ENCODE data around the gene NAT8.
A peak's percentile ranks its signal among the peaks of the same experiment; 100 is the strongest.
"Not testable (repeated sequence)": the region's sequence is repeated elsewhere in the genome, so short reads cannot be mapped to it uniquely, and the experiment has no call there.

NAT8 gene

DNA sequence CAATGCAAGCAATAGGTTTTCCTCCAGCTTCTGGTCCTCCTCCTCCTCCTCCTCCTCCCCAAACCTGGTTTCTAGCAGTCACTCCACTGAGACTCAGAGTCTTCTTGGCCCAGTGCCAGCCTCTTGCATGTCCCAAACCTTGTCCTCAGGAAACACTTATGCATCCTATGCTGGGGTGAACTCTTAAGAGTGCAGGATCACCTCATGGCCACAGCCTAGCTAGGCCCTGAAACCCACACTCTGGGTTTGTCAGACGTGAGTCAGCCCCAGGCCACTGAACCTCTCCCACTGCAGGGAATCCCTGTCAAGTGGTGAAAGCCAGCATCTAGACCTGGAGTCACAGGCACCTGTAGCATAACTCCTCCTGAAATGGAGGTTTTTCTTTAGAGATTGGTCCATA lies 42.1 kb upstream of the NAT8 start:
- not testable (repeated sequence) for DNase-seq; H3K36me3 ChIP-seq (replicated peaks; ENCODE audit: insufficient read depth, low read length); H3K4me1 ChIP-seq (ENCODE audit: low read length); H3K4me3 ChIP-seq (ENCODE audit: low read length); H4K20me1 ChIP-seq (ENCODE audit: insufficient read depth, low read length); H3K27ac ChIP-seq (ENCODE audit: low read length); H3K9me3 ChIP-seq (replicated peaks; ENCODE audit: insufficient read depth, low read length); H2AFZ ChIP-seq (ENCODE audit: low read length); H3K79me2 ChIP-seq (ENCODE audit: low read length); H3F3A ChIP-seq (ENCODE audit: insufficient read depth, low read length); H3K4me2 ChIP-seq (ENCODE audit: low read depth, low read length); H3K27me3 ChIP-seq (replicated peaks; ENCODE audit: insufficient read depth, low read length); H3K9ac ChIP-seq (ENCODE audit: low read length); H3K9me2 ChIP-seq (replicated peaks; ENCODE audit: insufficient read depth, low read length)

GRCh38 chr2:73679951-73680571 lies 37.8 kb upstream of the NAT8 start:
- not testable (repeated sequence) for H3K4me2 ChIP-seq (ENCODE audit: low read depth, low read length); H3F3A ChIP-seq (ENCODE audit: insufficient read depth, low read length); H3K9me2 ChIP-seq (replicated peaks; ENCODE audit: insufficient read depth, low read length); H3K9ac ChIP-seq (ENCODE audit: low read length); H4K20me1 ChIP-seq (ENCODE audit: insufficient read depth, low read length); H3K79me2 ChIP-seq (ENCODE audit: low read length); H3K36me3 ChIP-seq (replicated peaks; ENCODE audit: insufficient read depth, low read length); H3K4me3 ChIP-seq (ENCODE audit: low read length); H3K9me3 ChIP-seq (replicated peaks; ENCODE audit: insufficient read depth, low read length); H3K4me1 ChIP-seq (ENCODE audit: low read length); H3K27me3 ChIP-seq (replicated peaks; ENCODE audit: insufficient read depth, low read length); H3K27ac ChIP-seq (ENCODE audit: low read length); H2AFZ ChIP-seq (ENCODE audit: low read length)
- peak; percentile 35 for DNase-seq
- peak; percentile 52 for TF ChIP-seq CTCF (IDR thresholded peaks at IDR 0.05; ENCODE audit: low read length)

DNA sequence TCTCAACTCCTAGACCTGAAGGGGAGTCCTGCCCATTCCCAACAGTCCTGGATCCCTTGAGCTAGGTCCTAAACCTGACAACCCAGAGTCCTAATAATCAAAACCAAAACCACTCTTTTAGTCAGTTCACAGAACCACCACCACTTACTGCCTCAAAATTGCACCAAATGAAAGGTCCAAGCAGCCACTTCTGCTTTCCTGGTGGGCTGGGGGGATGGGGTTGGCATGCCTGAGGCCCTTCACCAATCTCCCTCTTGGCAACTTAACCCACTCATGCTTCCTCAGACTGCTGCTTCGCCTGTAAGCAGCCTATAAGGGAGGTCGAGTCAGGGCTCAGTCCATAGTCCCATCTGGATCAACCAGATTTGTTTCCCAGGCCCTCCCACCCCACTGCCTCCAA lies 37.0 kb upstream of the NAT8 start:
- H3K9me2 ChIP-seq (replicated peaks; ENCODE audit: insufficient read depth, low read length); H3K4me1 ChIP-seq (ENCODE audit: low read length); H3K4me2 ChIP-seq (ENCODE audit: low read depth, low read length); H3F3A ChIP-seq (ENCODE audit: insufficient read depth, low read length); H2AFZ ChIP-seq (ENCODE audit: low read length); H3K27me3 ChIP-seq (replicated peaks; ENCODE audit: insufficient read depth, low read length); DNase-seq; H3K36me3 ChIP-seq (replicated peaks; ENCODE audit: insufficient read depth, low read length); H3K79me2 ChIP-seq (ENCODE audit: low read length); H3K27ac ChIP-seq (ENCODE audit: low read length); H4K20me1 ChIP-seq (ENCODE audit: insufficient read depth, low read length); H3K9me3 ChIP-seq (replicated peaks; ENCODE audit: insufficient read depth, low read length); H3K4me3 ChIP-seq (ENCODE audit: low read length); H3K9ac ChIP-seq (ENCODE audit: low read length): not testable (repeated sequence)

GRCh38 chr2:73678008-73678407 lies 35.8 kb upstream of the NAT8 start:
- not testable (repeated sequence) for H3K4me2 ChIP-seq (ENCODE audit: low read depth, low read length); DNase-seq; H3K4me1 ChIP-seq (ENCODE audit: low read length); H3K4me3 ChIP-seq (ENCODE audit: low read length); H2AFZ ChIP-seq (ENCODE audit: low read length); H3K9me3 ChIP-seq (replicated peaks; ENCODE audit: insufficient read depth, low read length); H3K27me3 ChIP-seq (replicated peaks; ENCODE audit: insufficient read depth, low read length); H4K20me1 ChIP-seq (ENCODE audit: insufficient read depth, low read length); H3K79me2 ChIP-seq (ENCODE audit: low read length); H3K27ac ChIP-seq (ENCODE audit: low read length); H3K9me2 ChIP-seq (replicated peaks; ENCODE audit: insufficient read depth, low read length); H3K9ac ChIP-seq (ENCODE audit: low read length); H3K36me3 ChIP-seq (replicated peaks; ENCODE audit: insufficient read depth, low read length); H3F3A ChIP-seq (ENCODE audit: insufficient read depth, low read length)

- H3K4me2 ChIP-seq (ENCODE audit: low read depth, low read length); H3K36me3 ChIP-seq (replicated peaks; ENCODE audit: insufficient read depth, low read length); H3K4me1 ChIP-seq (ENCODE audit: low read length); H3F3A ChIP-seq (ENCODE audit: insufficient read depth, low read length); H3K79me2 ChIP-seq (ENCODE audit: low read length); H3K9me2 ChIP-seq (replicated peaks; ENCODE audit: insufficient read depth, low read length); H3K27me3 ChIP-seq (replicated peaks; ENCODE audit: insufficient read depth, low read length); DNase-seq; H2AFZ ChIP-seq (ENCODE audit: low read length); H3K9me3 ChIP-seq (replicated peaks; ENCODE audit: insufficient read depth, low read length); H3K9ac ChIP-seq (ENCODE audit: low read length); H3K27ac ChIP-seq (ENCODE audit: low read length); H3K4me3 ChIP-seq (ENCODE audit: low read length); H4K20me1 ChIP-seq (ENCODE audit: insufficient read depth, low read length): not testable (repeated sequence)
These were observed 34.0 kb upstream of the NAT8 start for GRCh38 chr2:73676211-73676610.

DNA sequence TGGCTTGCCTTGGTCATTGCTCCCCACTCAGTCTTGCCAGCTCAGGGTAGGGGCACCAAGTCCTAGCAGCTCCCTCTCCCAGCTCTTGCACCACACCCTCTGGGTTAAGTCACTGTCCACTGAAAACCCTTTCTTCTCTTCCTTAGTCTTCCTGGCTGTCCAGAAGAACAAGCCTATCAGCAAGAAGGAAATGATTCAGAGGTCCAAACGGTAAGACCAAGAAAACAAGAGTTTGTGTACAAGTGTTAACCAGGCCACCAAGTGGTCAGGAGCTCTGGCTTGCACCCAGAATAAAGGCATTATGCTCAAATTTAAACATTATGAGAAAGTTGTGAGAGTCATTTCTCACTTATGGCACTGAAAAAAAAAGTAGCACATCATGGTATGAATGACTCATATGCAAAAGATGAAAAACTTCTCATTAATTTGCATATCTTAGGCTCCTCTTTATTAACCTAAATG lies 32.5 kb upstream of the NAT8 start:
- H3K27me3 ChIP-seq (replicated peaks; ENCODE audit: insufficient read depth, low read length); DNase-seq; H3K36me3 ChIP-seq (replicated peaks; ENCODE audit: insufficient read depth, low read length); H3K9me2 ChIP-seq (replicated peaks; ENCODE audit: insufficient read depth, low read length); H3K4me1 ChIP-seq (ENCODE audit: low read length); H3K4me3 ChIP-seq (ENCODE audit: low read length); H3K79me2 ChIP-seq (ENCODE audit: low read length); H2AFZ ChIP-seq (ENCODE audit: low read length); H3K27ac ChIP-seq (ENCODE audit: low read length); H3K4me2 ChIP-seq (ENCODE audit: low read depth, low read length); H3K9me3 ChIP-seq (replicated peaks; ENCODE audit: insufficient read depth, low read length); H4K20me1 ChIP-seq (ENCODE audit: insufficient read depth, low read length); H3F3A ChIP-seq (ENCODE audit: insufficient read depth, low read length); H3K9ac ChIP-seq (ENCODE audit: low read length): not testable (repeated sequence)

GRCh38 chr2:73669976-73670375 lies 27.8 kb upstream of the NAT8 start:
- not testable (repeated sequence) for H3F3A ChIP-seq (ENCODE audit: insufficient read depth, low read length); H3K4me2 ChIP-seq (ENCODE audit: low read depth, low read length); H3K9me3 ChIP-seq (replicated peaks; ENCODE audit: insufficient read depth, low read length); H3K79me2 ChIP-seq (ENCODE audit: low read length); H3K27ac ChIP-seq (ENCODE audit: low read length); H3K4me1 ChIP-seq (ENCODE audit: low read length); H2AFZ ChIP-seq (ENCODE audit: low read length); H3K27me3 ChIP-seq (replicated peaks; ENCODE audit: insufficient read depth, low read length); H4K20me1 ChIP-seq (ENCODE audit: insufficient read depth, low read length); DNase-seq; H3K9me2 ChIP-seq (replicated peaks; ENCODE audit: insufficient read depth, low read length); H3K4me3 ChIP-seq (ENCODE audit: low read length); H3K36me3 ChIP-seq (replicated peaks; ENCODE audit: insufficient read depth, low read length); H3K9ac ChIP-seq (ENCODE audit: low read length)

Data from MM.1S (cell line).